ENCODE measurements around the gene CLEC18C. TPM values are rescaled to one million over a fixed set of nuclear protein-coding genes. Genes with fewer than 3 reads are reported as not detected.
"Not testable (repeated sequence)": the region's sequence is repeated elsewhere in the genome, so short reads cannot be mapped to it uniquely, and the experiment has no call there.

Gene CLEC18C
- total RNA-seq, 2 donors from 2014 or later = 0.44 to 1.3 TPM

GRCh38 chr16:70151941-70152509, 21.6 kb upstream of the CLEC18C start:
- DNase-seq (no peak), ATAC-seq (no peak)
- peaks cover 35% of the 10 kb centered on the region for H3K36me3 Mint-ChIP-seq (ENCODE audit: low read depth)
- peak overlapping the region; percentile 56 for H3K27ac Mint-ChIP-seq
- H3K4me1 Mint-ChIP-seq = peaks cover 10% of the 10 kb centered on the region
- no peaks in the 10 kb centered on the region for H3K9me3 ChIP-seq (ENCODE audit: control insufficient read depth, low read length, poor library complexity, severe bottlenecking)
- H3K4me3 Mint-ChIP-seq = no peak overlapping the region
- no peaks in the 10 kb centered on the region for H3K27me3 Mint-ChIP-seq

DNA sequence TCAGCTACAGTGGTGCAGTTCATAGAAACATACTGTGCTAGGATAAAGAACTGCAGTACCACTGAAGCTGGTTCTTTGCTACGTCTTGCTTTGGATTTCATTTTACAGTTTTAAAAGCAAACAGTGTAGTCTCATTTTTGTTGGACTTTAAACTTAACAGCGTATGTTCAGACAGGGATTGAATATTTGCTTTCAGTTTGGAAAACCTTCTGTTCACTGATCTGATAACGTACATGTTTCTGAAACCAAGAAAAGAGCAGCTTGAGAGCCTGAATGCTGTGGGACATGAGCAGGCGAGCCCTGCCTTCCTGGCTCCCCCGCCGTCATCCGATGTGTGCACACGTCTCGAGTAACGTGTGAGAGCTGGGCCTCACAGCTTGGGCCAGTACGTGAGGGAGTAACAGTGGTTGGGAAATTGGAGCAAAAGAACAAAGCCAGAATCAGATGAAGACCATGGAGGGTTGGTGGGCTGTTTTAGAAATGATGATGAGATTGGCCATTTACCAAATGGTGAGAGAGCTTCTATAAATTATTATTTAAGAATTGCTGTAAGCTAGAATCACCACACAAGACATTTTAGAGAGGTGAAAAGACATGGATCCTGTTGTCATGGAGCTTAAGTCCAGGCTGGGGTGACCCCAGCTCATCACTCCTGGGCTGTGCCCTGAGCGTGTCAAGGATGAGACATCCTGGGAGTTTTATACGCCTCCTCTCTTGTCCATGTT, 20.8 kb upstream of the CLEC18C start:
- H3K27me3 Mint-ChIP-seq = no peaks in the 10 kb centered on the region
- peak overlapping the region; percentile 56 for H3K27ac Mint-ChIP-seq
- no peak overlapping the region for H3K4me3 Mint-ChIP-seq
- DNase-seq = no peak
- ATAC-seq = no peak
- H3K36me3 Mint-ChIP-seq (ENCODE audit: low read depth) = peaks cover 42% of the 10 kb centered on the region
- peaks cover 17% of the 10 kb centered on the region for H3K4me1 Mint-ChIP-seq
- H3K9me3 ChIP-seq (ENCODE audit: control insufficient read depth, low read length, poor library complexity, severe bottlenecking) = no peaks in the 10 kb centered on the region

GRCh38 chr16:70154736-70155135, 18.9 kb upstream of the CLEC18C start:
- DNase-seq; H3K4me3 Mint-ChIP-seq; H3K9me3 ChIP-seq (ENCODE audit: control insufficient read depth, low read length, poor library complexity, severe bottlenecking); H3K27me3 Mint-ChIP-seq; H3K27ac Mint-ChIP-seq; ATAC-seq: not testable (repeated sequence)
- Mint-ChIP-seq H3K4me1 (peaks cover 17% of the 10 kb centered on the region), H3K36me3 (ENCODE audit: low read depth) (peaks cover 38% of the 10 kb centered on the region)

DNA sequence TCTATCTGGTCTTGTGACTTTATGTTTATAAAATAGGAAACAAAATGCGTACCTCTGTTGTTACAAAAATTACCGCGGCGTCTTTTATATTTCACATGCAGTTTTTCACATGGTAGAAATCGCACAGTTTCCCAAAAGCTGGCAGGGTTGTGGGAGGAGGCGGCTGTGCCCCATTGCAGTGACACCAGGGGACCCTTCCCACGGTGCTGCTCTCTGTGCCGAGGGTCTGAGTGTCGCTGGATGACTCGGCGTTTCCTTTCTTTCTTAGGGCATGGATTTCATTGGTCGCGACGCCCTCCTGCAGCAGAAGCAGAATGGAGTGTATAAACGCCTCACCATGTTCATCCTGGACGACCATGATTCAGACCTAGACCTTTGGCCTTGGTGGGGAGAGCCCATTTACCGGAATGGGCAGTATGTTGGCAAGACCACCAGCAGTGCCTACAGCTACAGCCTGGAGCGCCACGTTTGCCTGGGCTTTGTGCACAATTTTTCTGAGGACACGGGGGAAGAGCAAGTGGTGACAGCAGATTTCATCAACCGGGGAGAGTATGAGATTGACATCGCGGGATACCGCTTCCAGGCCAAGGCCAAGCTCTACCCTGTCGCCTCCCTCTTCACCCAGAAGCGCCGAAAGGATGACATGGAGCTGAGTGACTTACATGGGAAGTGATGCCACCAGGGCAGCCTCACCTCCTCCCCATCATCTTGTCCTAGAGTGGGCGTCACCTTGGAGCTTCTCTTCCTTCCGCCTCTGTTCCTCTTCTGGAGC, 17.2 kb upstream of the CLEC18C start:
- no peak overlapping the region for H3K27ac Mint-ChIP-seq
- H3K27me3 Mint-ChIP-seq = no peaks in the 10 kb centered on the region
- ATAC-seq = no peak

GRCh38 chr16:70157105-70157476, 16.5 kb upstream of the CLEC18C start:
- DNase-seq (no peak), ATAC-seq (no peak)
- Mint-ChIP-seq H3K27ac (no peak overlapping the region), H3K4me3 (no peak overlapping the region), H3K36me3 (ENCODE audit: low read depth) (peaks cover 29% of the 10 kb centered on the region), H3K4me1 (peaks cover 17% of the 10 kb centered on the region), H3K27me3 (no peaks in the 10 kb centered on the region)
- H3K9me3 ChIP-seq (ENCODE audit: control insufficient read depth, low read length, poor library complexity, severe bottlenecking) = no peaks in the 10 kb centered on the region

More for the DNA sequence above, 17.2 kb upstream of the CLEC18C start:
- no peak for DNase-seq
- H3K4me1 Mint-ChIP-seq = peaks cover 15% of the 10 kb centered on the region
- peaks cover 34% of the 10 kb centered on the region for H3K36me3 Mint-ChIP-seq (ENCODE audit: low read depth)
- no peak overlapping the region for H3K4me3 Mint-ChIP-seq
- no peaks in the 10 kb centered on the region for H3K9me3 ChIP-seq (ENCODE audit: control insufficient read depth, low read length, poor library complexity, severe bottlenecking)

- no peak overlapping the region for H3K27ac Mint-ChIP-seq
- H3K4me3 Mint-ChIP-seq = no peak overlapping the region
- H3K36me3 Mint-ChIP-seq (ENCODE audit: low read depth) = peaks cover 25% of the 10 kb centered on the region
- H3K4me1 Mint-ChIP-seq = peaks cover 15% of the 10 kb centered on the region
- no peak for ATAC-seq
- H3K27me3 Mint-ChIP-seq = no peaks in the 10 kb centered on the region
- H3K9me3 ChIP-seq (ENCODE audit: control insufficient read depth, low read length, poor library complexity, severe bottlenecking) = no peaks in the 10 kb centered on the region
- no peak for DNase-seq
These were observed 15.9 kb upstream of the CLEC18C start for GRCh38 chr16:70157477-70158260.

DNA sequence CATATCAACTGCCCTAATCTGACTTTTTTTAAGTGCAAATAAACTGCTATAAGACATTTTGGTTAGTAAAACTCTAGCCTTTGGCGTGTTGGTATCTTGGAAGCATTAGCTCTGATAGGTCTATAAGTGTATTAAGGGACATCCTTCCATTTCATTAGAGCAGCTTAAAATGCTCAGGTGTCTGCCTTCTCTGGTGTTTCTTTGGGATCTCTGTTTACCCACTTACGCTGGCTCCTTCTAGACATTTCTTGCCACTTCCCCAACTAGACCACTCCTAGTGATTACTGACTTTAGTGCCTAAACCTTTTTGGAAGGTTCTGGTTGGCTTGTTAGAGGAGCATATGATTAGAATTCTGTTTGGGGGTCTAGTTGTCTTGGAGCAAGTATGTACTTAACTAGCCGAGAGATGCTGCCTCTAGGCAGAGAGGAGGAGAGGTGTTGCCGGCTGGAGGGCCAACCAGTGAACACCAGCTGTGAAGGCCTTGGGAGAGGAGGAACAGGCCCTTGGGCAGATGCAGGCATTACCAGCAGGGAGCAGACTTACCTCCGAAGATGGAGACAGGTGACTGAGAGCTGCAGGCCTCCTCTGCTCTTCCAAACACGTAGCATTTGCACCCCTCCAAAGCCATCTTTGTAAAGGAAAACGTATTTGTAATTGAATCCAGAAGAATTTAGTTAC, 15.2 kb upstream of the CLEC18C start:
- Mint-ChIP-seq H3K27me3 (no peaks in the 10 kb centered on the region), H3K4me3 (no peak overlapping the region), H3K4me1 (peaks cover 15% of the 10 kb centered on the region), H3K27ac (no peak overlapping the region), H3K36me3 (ENCODE audit: low read depth) (peaks cover 19% of the 10 kb centered on the region)
- H3K9me3 ChIP-seq (ENCODE audit: control insufficient read depth, low read length, poor library complexity, severe bottlenecking) = no peaks in the 10 kb centered on the region
- no peak for DNase-seq
- no peak for ATAC-seq

GRCh38 chr16:70159355-70160348, 13.9 kb upstream of the CLEC18C start:
- no peaks in the 10 kb centered on the region for H3K9me3 ChIP-seq (ENCODE audit: control insufficient read depth, low read length, poor library complexity, severe bottlenecking)
- H3K27ac Mint-ChIP-seq = no peak overlapping the region
- H3K4me1 Mint-ChIP-seq = peaks cover 15% of the 10 kb centered on the region
- no peaks in the 10 kb centered on the region for H3K27me3 Mint-ChIP-seq
- DNase-seq (no peak), ATAC-seq (no peak)
- H3K4me3 Mint-ChIP-seq = no peak overlapping the region
- H3K36me3 Mint-ChIP-seq (ENCODE audit: low read depth) = peaks cover 17% of the 10 kb centered on the region

- DNase-seq = no peak
- H3K27me3 Mint-ChIP-seq = no peaks in the 10 kb centered on the region
- ATAC-seq = no peak
These were observed 13.2 kb upstream of the CLEC18C start for GRCh38 chr16:70160388-70160787.

DNA sequence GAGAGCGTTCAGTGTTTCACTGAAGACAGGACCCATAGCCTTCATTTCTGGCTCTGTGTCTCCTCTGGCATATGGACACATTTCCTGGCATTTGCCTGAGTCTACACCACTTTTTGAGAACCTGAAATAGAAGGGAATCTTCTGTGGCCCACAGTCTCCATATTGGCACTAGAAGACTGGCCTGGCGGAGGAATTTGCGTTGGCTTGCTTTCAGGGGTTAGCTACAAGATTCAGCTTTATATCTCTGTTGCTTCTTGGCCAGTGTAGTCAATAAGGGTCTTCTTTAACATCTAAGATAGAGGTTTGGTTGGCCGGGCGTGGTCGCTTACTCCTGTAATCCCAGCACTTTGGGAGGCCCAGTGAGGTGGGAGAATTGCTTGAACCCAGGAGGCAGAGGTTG, 12.8 kb upstream of the CLEC18C start:
- Mint-ChIP-seq H3K27ac (no peak overlapping the region), H3K4me3 (no peak overlapping the region), H3K4me1 (peaks cover 19% of the 10 kb centered on the region), H3K36me3 (ENCODE audit: low read depth) (peaks cover 17% of the 10 kb centered on the region), H3K27me3 (no peaks in the 10 kb centered on the region)
- DNase-seq (no peak), ATAC-seq (no peak)
- H3K9me3 ChIP-seq (ENCODE audit: control insufficient read depth, low read length, poor library complexity, severe bottlenecking) = no peaks in the 10 kb centered on the region

More at GRCh38 chr16:70160388-70160787, 13.2 kb upstream of the CLEC18C start:
- Mint-ChIP-seq H3K27ac (no peak overlapping the region), H3K4me3 (no peak overlapping the region), H3K4me1 (peaks cover 19% of the 10 kb centered on the region), H3K36me3 (ENCODE audit: low read depth) (peaks cover 17% of the 10 kb centered on the region)
- no peaks in the 10 kb centered on the region for H3K9me3 ChIP-seq (ENCODE audit: control insufficient read depth, low read length, poor library complexity, severe bottlenecking)

DNA sequence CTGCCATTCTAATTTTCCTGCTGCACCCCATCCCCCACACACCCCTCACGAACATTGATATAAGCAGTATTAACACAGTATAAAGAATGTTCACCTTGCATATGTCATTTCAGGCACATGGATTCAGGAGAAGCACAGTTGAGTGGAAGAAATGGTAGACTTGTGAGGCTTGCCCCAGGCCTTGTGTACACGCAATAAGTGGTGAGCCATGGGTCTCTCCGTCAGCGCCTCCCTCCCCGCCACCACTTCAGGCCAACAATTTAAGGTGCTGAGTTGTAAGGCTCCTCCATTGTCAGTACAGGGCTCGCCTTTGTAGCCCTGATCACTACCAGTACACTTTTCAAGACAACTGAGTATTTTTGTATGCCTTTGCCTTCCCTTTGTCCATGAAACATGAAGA, 12.2 kb upstream of the CLEC18C start:
- Mint-ChIP-seq H3K36me3 (ENCODE audit: low read depth) (peaks cover 15% of the 10 kb centered on the region), H3K4me1 (peaks cover 19% of the 10 kb centered on the region), H3K27me3 (no peaks in the 10 kb centered on the region), H3K27ac (no peak overlapping the region), H3K4me3 (no peak overlapping the region)
- DNase-seq = no peak
- ATAC-seq = no peak
- no peaks in the 10 kb centered on the region for H3K9me3 ChIP-seq (ENCODE audit: control insufficient read depth, low read length, poor library complexity, severe bottlenecking)

DNA sequence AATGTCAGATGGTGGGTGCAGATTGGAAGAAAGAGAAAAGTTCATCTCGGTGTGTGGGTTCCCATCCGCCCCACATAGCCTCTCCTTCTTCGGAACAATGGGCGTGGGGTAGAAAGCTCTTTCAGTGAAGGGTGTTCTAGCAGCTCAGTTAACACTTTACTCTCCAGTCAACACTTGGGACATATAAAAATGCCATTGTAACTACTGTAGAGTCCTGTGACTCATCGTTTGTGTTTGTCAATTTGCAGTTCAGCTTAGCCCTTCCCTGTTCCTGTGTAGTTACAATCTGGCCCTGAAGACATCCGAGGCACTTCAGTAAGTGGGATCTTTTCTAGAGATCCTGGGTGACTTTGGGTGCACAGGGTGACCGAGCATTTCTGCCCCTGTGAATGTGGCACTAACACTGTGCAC, 11.5 kb upstream of the CLEC18C start:
- ATAC-seq = no peak
- no peak for DNase-seq
- H3K27ac Mint-ChIP-seq = no peak overlapping the region
- H3K9me3 ChIP-seq (ENCODE audit: control insufficient read depth, low read length, poor library complexity, severe bottlenecking) = no peaks in the 10 kb centered on the region
- H3K36me3 Mint-ChIP-seq (ENCODE audit: low read depth) = peaks cover 8% of the 10 kb centered on the region
- H3K27me3 Mint-ChIP-seq = no peaks in the 10 kb centered on the region
- H3K4me1 Mint-ChIP-seq = peaks cover 14% of the 10 kb centered on the region
- H3K4me3 Mint-ChIP-seq = no peak overlapping the region

Measured in T-helper 17 cell (primary cell).